ENCODE data around the gene SLC35A2.

Gene SLC35A2

DNA sequence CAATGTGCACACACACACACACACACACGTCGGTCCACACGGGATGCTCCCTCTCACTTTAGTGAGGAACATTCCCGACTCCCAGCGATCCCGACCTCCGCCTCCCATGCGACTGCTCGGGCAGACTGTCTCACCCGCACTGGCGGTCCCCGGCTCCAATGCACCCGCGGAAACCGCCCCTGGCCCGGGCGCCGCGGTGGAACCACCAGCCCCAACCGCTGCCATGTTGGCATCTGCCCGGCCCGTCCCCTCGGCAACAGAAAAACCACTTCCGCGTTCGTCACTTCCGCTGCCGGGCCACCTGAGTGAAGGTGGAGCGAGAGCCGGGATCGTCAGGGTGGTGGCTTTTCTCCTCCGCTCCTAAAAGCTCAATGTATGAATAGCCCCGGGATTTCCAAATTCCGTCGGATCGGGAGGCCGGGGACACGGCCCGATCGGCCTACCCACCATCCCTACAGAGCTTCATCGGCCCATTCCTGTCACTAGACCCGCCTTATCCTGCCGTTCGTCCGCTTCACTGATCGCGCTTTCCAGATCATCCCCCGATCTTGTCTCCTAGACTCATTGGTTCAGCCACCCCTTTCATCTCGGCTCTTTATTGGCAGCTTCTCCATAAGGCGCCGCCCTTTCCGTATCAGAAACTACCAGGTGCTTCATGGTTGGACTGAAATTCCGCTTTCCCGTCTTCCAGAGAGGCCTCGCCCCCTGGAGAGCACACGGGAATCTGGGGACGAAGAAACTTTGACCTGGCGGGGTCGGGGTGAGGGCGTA is at the start of gene SLC35A2:
SLC35A2 (minus strand) TSS at position 235 of the 771 bp plus-strand sequence; CDS start at position 225, 10 bp downstream.
- DNase-seq (ENCODE audit: low read depth) = peak; percentile 85

DNA sequence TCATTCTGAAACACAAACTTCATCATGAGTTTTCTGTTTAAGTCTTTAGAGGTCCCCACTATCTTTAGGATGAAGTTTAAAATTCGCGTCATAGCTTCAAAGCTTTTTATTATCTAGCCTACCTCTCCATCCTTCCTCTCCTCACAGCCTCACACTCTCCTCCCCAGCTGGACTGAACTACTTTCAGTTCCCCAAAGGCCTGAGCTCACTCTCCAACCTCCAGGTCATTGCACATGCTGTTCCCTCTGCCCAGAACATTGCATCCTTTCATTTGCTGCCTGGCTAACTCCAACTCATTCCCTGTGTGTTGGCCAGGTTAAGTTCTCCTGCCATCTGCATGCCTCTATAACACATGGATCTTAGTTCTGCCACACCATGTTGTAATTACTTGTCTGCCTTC is 48.8 kb upstream of the SLC35A2 start:
- no peak for DNase-seq (ENCODE audit: low read depth)

DNA sequence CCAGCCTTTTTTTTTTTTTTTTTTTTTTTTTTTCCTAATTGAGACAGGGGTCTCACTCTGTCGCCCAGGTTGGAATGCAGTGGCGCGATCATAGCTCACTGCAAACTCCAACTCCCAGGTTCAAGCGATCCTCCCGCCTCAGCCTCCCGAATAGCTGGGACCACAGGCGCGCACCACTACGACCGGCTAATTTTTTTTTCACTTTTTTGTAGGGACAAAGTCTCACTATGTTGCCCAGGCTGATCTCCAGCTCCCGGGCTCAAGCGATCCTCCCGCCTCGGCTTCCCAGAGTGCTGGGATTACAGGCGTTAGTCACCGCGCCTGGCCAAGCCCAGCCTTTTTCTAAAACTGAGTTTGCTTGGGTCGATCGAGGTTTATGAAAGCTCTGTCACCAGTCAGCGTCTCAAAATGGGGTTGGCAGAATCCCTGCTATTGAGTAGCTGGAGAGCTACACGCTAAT is 47.2 kb upstream of the SLC35A2 start:
- peak; percentile 64 for DNase-seq (ENCODE audit: low read depth)

DNA sequence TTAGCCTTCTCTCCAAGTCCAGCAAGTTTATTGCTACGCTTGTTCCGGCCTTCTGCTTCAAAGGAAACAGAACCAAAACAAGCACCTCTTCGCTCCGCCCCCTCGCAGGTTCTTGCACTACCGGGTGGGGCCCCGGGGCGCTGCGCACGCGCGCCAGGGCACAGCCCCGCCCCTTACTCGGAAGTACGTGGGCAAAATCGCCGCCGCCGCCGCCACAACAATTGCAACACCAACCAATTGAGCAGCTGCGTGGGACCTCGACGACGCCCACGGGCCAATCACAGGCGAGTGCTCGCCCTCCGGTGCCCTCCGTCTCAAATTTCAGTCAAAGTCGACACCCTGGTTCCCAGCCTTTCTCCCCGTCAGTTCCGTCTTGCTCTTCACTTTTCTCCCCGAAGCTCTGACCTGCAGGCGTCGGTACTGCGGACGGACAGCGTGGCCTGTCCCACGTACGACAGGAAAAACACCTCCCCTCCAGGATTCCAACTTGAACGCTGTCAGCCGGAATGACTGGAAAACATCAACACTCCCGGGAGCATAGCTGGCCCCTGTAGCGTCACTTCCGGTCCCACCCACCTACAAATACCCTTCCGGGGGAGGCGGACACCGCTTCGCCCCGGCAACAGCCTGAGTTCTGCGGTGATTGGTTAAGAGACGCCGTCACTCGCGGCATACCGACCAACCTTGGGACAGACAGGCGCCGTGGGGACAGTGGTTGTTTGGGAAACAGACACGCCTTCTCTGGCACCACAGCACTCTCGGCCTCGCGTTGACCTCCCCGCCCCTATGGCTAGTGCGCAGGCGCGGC is 46.6 kb upstream of the SLC35A2 start:
- DNase-seq (ENCODE audit: low read depth) = peak; percentile 97

DNA sequence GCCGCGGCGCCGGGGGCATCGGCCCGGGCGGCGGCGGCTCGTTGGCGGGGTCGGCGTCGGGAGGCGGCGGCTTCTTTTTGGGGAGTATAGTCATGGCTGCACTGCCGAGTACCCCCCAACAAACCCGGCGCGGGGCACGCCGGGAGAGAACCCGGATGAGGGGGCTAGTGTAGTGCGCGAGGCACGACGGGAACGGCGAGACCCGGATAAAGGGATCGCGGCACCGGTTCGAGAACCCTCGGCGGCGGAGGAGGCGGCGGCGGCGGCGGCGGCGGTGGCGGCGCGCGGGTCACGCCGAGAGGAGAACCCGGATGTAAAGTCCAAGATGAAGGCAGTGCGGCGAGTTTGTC is 46.0 kb upstream of the SLC35A2 start, which contains the start of gene OTUD5:
OTUD5 (minus strand) TSS at position 131 of the 350 bp plus-strand sequence; CDS start at position 94, 37 bp downstream.
- DNase-seq (ENCODE audit: low read depth) = peak; percentile 52

DNA sequence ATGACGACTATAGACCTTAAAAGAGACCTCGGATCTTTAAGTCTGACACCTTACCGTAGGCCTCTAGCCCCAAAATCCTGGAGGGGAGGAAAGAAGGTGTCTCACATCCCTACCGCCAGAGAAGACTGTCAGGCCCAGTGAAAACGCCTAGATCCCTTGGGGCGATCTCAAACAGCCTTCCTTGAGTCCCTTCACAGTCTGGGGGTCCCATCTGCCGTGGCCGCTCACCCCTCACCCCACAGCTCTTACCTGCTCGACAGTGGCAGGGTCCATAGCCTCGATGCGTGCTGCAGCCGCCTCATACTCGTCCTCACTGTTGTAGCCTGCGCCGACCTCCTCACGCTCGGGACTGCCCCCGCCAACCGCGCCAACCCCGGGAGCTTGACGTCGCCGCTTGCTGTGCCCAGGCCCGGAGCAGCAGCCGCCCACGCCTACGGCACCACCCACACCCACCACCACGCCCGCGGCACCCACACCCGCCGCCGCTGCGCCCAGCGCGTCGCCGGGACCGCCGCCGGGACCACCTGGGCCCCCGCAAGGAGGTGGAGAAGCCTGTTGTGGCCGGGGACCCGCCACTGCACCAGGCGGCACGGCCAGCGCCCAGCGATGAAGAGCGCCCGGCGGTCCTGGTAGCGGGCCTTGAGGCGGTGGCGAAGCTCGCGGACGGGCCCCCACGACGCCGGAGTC is 45.4 kb upstream of the SLC35A2 start:
- DNase-seq (ENCODE audit: low read depth) = peak; percentile 25

DNA sequence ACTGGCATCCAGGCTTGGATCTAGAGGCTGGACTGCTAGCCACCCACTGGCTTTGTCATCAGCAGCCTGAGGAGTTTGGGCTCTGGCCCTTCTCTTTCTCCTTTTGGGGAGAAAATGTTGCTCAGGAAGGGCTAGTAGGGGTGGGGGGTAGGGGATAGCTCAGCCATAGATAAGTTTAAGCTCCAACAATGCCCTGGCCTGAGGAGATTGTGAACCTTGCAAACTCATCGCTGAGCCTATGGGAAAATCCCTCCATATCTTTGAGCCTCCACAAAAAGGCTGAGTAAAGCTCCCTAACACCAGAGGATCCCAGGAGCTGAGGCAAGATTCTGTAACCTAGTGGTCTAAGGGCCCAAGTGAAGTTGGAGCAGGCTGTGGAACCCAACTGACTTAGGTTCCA is 37.1 kb upstream of the SLC35A2 start:
- DNase-seq (ENCODE audit: low read depth) = no peak

DNA sequence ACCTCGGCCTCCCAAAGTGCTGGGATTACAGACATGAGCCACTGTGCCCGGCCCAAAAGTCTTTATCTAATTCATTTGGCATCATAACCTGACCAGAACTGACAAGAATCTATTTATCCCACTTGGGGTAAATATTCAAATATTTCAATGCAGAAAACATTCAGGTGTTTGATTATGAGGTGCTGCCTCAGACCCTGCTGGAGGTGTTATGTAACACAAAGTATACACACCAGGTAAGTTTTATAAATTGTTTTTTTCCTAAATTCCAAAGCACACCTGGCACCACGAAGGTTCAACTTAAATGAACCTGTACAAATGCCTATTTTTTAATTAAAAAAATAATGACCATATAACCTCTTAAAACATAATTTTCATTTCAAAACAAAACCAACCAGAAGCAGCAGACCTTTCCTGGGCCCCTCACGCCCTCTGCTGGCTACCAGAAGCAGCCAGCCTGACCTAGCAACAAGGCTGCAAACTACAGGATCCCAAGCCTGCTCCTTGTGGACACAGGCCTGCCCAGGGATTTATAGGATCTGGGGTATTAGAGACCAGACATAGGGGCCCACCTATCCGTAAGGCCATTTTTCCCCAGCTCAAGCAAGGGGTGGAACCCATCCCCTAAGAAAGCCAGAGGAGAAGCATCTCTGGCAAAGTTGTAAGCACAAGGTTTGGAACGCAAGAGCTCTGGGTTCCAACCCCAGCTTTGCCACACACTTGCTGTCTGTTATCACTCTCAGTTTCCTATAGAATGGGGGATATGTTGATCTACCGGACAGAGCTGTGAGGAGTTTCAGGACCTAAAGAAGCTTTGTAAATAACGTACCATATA is 34.3 kb upstream of the SLC35A2 start:
- DNase-seq (ENCODE audit: low read depth) = peak; percentile 57

DNA sequence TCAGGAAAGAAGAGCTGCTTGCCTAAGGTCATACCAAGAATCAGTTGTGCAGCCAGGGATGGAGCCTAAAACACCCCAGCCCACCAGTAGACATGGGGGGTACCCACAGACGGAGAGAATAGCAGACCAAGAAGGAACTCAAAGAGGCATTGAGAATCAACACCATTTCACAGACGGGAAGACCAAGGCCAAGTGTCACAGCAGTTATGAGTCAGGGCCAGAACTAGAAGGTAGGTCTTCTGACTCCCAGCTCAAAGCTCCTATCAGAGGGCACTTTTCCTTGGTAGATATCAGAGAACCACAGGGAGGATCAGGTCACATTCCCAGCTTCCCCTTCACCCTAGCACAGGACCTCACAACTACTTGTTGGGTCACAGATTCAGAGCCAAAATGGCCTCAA is 31.4 kb upstream of the SLC35A2 start:
- DNase-seq (ENCODE audit: low read depth) = no peak

DNA sequence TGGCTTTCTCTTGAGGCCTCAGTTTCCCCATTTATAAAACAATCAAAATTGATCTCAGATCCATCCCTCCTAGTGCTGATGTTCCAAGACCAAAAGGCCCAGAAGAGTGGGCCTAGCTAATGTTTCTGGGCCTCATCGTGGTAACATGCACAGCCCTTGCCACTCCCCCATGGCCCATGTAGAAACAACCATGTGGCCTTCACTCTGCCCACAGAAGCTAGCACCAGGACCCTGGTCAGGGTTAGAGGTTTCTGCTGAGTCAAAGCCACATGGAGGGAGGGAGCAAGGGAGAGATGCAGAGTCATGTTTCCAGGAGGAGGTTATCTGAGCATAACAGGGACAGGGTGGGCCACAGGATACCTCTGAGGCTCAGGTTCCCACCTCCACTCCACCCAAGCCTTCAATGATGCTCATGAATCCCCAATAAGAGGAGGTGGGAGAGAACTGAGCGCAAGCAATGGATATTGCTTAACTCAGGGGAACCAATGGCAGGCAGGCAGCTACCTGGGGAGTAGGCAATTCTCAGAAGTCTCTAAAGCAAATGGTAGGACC is 29.0 kb upstream of the SLC35A2 start:
- DNase-seq (ENCODE audit: low read depth) = no peak

DNA sequence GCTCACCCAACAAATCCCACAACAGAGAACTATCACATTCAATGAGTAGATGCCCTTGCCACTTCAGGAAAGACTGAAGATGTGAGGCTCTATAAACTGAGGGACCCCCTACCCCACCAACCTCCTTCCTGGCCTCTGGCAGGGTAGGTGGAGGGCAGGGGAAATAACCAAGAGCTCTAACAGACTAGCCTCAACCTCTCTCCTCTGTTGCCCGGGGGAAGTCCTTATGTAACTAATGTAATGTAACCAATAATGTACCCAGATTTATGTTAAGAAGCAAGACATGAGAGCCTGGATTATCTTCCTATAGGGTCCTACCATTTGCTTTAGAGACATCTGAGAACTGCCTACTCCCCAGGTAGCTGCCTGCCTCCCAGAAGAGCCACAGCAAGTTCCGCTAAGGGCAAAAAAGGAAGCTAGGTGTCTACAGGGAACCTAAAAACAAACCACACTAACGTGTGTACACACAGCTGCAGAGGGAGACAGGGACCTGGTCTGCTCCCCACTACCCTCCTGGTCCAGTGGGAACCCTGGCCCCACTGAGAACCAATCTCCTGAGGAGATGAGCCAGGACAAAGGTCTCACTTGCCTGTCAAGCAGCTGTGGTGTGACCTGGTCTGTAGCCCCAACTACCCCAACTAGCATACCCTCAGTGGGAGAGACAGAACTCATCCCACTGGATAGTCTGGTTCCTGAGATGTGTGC is 28.2 kb upstream of the SLC35A2 start:
- no peak for DNase-seq (ENCODE audit: low read depth)

DNA sequence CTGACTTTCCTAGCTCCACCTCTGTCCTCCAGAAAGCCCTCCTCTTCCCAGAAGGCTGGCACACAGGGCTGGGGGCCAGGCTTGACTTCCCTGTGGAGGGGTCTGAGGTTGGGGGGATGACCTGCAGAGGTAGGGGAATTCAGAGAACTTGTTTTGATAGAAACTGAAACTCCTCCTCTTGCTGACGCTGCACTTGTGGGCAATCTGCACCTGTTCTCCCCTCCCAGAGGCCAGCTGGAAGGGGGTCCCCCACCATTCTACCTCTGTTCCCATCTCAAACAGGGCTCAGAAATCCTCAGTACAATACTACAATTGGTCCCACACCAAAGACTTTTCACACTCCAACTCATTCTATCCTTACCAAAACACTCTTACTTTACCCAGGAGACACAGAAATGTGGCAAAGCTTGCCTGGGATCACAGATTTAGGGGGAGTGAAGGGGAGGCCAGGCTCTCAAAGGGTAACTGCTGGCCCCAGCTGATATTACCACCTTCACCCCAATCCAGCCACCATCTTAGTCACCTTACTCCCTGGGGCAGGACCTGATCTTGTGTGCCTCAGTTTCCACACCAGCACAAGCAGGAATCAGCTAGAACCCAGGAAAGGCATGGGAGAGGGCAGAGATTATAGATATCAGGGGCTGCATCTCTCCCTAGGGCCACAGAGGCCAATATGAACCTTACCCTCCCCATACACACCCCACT is 27.4 kb upstream of the SLC35A2 start:
- no peak for DNase-seq (ENCODE audit: low read depth)

DNA sequence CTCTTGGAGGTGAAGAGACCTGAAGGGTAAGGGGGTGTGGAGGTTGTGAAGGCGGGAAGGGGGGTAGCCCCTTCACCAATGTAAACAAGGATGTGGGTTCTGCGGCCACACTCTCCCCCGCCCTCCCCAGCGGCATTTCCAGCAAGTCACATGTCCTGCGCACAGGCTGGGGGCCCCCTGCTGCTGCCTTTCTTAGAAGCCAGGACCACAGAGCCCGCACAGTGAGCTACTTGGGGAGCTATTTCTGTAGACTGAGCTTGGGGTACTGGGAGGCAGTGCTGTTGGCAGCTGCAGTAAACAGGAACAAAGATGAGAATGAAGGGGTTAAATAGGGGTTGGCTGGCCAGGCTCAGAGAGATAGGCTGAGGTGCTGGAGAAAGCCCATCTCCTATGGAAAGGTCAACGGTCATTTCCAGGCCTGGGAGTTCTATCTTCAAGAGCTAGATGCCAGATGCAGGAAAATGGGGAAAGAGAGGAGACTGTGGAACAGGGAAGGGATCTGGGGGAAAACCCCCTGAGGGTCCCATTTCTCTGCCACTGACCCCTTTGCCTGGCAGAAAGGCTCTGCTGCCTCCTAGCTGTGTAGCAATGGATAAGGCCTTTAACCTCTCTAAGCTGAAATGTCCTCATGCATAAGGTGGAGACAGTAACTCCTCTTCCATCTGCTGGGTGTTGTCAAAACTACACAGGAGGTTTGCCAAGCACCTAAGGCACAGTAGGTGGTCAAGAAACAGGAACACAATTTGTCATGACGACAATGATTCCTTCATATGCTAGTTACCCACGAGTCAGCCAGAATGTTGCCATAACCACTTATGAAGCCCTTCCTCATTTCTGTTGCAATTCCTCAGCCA is 25.8 kb upstream of the SLC35A2 start:
- peak; percentile 69 for DNase-seq (ENCODE audit: low read depth)

DNA sequence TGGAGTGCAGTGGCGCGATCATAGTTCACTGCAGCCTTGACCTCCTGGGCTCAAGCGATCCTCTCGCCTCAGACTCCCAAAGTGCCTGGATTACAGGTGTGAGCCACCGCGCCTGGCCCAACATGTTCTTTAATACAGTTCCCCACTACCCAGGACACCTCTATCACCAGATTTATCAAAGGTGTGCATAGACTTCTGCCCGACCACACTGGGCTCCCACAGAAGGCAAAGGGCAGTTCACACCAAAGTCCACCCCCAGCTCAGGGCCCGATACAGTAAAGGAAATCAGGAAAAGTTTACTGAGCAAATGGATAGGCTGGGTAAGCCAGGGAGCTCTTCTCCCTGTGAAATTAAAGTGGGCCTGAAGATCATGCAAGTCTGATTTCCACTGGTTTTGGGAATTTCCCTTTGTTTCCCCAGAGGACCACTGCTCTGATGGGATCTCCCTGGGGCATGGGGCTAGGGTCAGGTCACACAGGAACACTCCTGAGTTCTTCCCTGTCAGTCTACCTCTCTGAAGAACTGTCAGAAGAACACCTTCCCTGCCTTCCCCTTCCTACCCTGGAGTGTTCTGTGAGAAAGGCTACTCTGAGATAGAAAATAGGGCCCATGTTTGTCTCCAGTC is 25.1 kb upstream of the SLC35A2 start:
- no peak for DNase-seq (ENCODE audit: low read depth)

DNA sequence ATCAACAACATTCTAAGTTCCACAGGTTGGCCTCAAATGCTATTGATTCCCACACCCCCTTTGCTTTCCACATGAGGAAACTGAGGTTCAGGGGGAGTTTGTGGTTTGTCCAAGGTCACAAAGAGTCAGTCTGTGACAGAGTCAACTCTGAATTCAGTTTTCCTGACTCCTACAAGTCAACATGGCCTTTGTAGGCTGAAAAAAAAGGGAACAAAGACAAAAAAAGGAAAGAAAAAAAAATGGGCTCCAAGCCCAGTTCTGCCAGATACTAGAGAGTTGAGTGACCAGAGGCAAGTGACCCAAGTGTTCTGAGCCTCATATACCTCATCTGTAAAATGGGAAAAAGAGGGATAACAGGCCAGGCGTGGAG is 23.8 kb upstream of the SLC35A2 start:
- no peak for DNase-seq (ENCODE audit: low read depth)

DNA sequence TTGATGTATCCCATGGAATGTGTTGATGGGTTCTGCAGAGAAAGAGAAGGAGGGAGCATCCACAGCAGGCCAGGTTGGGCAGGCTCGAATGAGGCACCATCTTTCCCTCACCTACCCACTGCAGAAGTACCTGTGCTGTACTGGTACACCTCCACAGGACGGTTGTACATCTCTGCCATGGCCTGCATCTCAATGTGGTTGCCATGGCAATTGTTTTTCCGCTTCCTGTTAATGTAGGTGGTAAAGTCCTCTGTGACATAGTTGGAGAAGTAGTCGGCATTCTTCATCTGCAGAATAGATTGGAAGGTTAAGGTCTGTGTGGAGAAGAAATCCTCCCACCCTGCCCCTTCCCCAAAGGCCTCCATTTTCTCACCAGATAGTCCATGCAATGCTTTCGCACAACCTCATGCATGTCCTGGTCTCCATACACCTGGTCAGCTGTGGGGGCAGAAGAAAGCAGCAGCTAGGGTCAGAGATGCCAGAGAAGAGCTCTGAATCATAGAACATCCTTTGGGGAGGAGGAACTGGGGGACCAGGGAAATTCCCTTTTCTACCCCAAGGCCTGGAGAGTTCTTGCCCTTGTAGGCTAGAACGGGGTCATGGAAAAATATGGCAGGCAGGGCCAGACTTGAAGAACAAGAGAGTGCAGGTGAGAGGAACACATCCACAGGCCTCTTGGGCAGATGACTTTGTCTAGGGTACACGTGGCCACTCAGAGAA is 23.3 kb upstream of the SLC35A2 start:
- no peak for DNase-seq (ENCODE audit: low read depth)

DNA sequence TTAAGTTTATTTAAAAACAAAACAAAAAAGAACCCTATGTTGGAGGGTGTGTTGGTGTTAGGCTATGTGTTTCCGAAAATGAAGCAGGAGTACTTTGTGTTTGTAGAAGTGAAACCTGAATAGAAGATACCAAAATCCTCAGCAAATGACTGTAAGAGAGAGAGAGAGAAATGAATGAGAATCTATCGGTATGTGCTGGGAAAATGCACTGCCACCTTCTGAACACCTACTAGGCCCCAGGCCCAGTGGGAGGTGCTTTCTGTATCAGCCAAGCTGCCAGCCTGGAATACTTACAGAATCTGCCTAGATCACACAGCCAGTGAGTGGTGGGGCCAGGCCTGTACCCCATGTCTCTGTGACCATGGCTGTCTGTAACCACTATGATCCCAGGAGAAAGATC is 22.3 kb upstream of the SLC35A2 start:
- DNase-seq (ENCODE audit: low read depth) = no peak

DNA sequence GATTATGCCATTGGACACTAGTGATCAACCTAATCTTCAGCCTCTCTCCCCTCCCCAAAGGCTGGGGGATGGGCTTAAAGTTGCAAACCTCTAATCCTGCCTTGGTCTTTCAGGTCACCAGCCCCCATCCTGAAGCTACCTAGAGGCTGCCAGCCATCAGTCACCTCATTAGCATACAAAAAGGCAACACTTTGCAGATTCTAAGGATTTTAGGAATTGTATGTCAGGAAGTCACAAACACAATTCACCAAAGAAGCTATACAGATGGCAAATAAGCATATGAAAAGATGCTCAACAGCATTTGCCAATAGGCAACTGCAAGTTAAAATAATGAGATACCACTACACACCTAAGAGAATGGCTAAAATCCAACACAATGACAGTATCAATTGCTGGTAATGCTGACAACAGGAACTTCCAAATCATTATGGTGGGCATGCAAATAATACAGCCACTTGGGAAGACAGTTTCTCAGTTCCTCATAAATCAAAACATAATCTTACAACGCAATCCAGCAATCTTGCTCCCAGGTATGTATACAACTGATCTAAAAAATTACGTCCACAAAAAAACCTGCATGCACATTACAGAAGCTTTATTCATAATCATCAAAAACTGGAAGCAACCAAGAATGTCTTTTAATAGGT is 16.4 kb upstream of the SLC35A2 start:
- DNase-seq (ENCODE audit: low read depth) = no peak
